ENCODE measurements around the gene CBLL2. TPM values are rescaled to one million over a fixed set of nuclear protein-coding genes. Genes with fewer than 3 reads are reported as not detected.
A peak's percentile ranks its signal among the peaks of the same experiment; 100 is the strongest.
"Not testable (repeated sequence)": the region's sequence is repeated elsewhere in the genome, so short reads cannot be mapped to it uniquely, and the experiment has no call there.

The CBLL2 gene
- total and polyA plus RNA-seq, 3 donors from 2014 or later, result 2.2 to 14.8 (median 4.3) TPM

GRCh38 chrX:22276781-22277180 is 4.1 kb downstream of the CBLL2 start:
- H3K27ac ChIP-seq, result no peak overlapping the region
- no peak for DNase-seq
- H3K36me3 ChIP-seq (ENCODE audit: low read depth, missing control alignments), result no peaks in the 10 kb centered on the region
- no peaks in the 10 kb centered on the region for H3K4me1 ChIP-seq
- no peak for TF ChIP-seq POLR2A (IDR thresholded peaks at IDR 0.05)
- no peak for TF ChIP-seq CTCF (IDR thresholded peaks at IDR 0.05)
- 86 to 94% methylated on average over 2 to 6 of the region's 6 CpGs for WGBS, 2 donors
- no peaks in the 10 kb centered on the region for H3K9me3 ChIP-seq
- H3K4me3 ChIP-seq, result no peak overlapping the region
- H3K27me3 ChIP-seq, result no peaks in the 10 kb centered on the region
- intact Hi-C loops (cut with DNase I; ENCODE audit: low total_unique reads), result no loop called here

DNA sequence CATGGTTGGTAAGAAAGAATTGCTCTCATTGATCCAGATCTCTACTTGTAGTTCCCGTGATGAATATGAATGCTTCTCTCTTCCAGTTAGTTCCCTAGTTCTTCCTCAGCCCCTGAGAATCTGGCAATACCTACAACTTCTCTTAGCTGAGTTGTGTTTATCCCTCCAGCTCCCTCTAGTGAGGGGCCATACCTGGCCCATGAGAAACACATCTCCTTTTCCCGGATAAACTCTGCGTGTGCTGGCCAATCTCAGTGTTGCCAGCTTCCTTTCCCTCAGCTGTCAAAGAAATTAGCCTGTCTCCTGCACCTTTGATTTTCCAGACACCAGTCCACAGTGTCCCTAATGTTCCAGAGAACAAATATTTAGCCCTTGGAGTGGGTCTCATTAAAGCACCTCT is 5.7 kb downstream of the CBLL2 start:
- Histone ChIP-seq H3K4me1 (no peaks in the 10 kb centered on the region), H3K27me3 (no peaks in the 10 kb centered on the region), H3K36me3 (ENCODE audit: low read depth, missing control alignments) (no peaks in the 10 kb centered on the region), H3K4me3 (no peak overlapping the region), H3K9me3 (no peaks in the 10 kb centered on the region), H3K27ac (no peak overlapping the region)
- TF ChIP-seq POLR2A (IDR thresholded peaks at IDR 0.05) (no peak), CTCF (IDR thresholded peaks at IDR 0.05) (no peak)
- intact Hi-C loops (cut with DNase I; ENCODE audit: low total_unique reads), result no loop called here
- no peak for DNase-seq
- WGBS, 2 donors, result 78 to 88% methylated on average over 3 of the region's 3 CpGs

DNA sequence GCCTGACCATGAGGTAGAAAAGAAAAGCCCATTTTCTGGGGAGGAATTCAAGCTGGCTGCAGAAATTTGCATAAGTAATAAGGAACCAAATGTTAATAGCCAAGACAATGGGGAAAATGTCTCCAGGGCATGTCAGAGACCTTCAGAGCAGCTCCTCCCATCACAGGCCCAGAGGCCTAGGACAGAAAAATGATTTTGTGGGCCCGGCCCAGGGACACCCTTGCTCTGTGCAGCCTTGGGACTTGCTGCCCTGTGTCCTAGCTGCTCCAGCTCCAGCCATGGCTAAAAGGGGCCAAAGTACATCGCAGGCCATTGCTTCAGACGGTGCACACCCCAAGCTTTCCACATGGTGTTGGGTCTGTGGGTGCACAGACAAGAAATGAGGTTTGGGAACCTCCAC is 16.5 kb downstream of the CBLL2 start:
- H3K4me3 ChIP-seq; H3K27ac ChIP-seq; DNase-seq; intact Hi-C loops (cut with DNase I; ENCODE audit: low total_unique reads); H3K9me3 ChIP-seq; H3K4me1 ChIP-seq; H3K36me3 ChIP-seq (ENCODE audit: low read depth, missing control alignments); H3K27me3 ChIP-seq: not testable (repeated sequence)
- 100% methylated on average over 3 of the region's 3 CpGs; no CpG with 5 or more reads in 1 of the 2 donors for WGBS, 2 donors

- no peak for DNase-seq
- TF ChIP-seq POLR2A (IDR thresholded peaks at IDR 0.05) (no peak), CTCF (IDR thresholded peaks at IDR 0.05) (no peak)
- WGBS, 2 donors, result 79 to 93% methylated on average over 2 of the region's 2 CpGs
- intact Hi-C loops (cut with DNase I; ENCODE audit: low total_unique reads), result no loop called here
- H3K27ac ChIP-seq, result no peak overlapping the region
- no peaks in the 10 kb centered on the region for H3K36me3 ChIP-seq (ENCODE audit: low read depth, missing control alignments)
- no peaks in the 10 kb centered on the region for H3K4me1 ChIP-seq
- H3K27me3 ChIP-seq, result no peaks in the 10 kb centered on the region
- no peaks in the 10 kb centered on the region for H3K9me3 ChIP-seq
- H3K4me3 ChIP-seq, result no peak overlapping the region
Observed at GRCh38 chrX:22296871-22297270, 24.2 kb downstream of the CBLL2 start.

GRCh38 chrX:22300130-22300529 is 27.4 kb downstream of the CBLL2 start:
- no peak overlapping the region for H3K27ac ChIP-seq
- 0 to 5% methylated on average over 2 of the region's 2 CpGs for WGBS, 2 donors
- H3K4me1 ChIP-seq, result no peaks in the 10 kb centered on the region
- no peaks in the 10 kb centered on the region for H3K36me3 ChIP-seq (ENCODE audit: low read depth, missing control alignments)
- TF ChIP-seq CTCF (IDR thresholded peaks at IDR 0.05) (no peak), POLR2A (IDR thresholded peaks at IDR 0.05) (no peak)
- no peaks in the 10 kb centered on the region for H3K27me3 ChIP-seq
- H3K4me3 ChIP-seq, result no peak overlapping the region
- intact Hi-C loops (cut with DNase I; ENCODE audit: low total_unique reads), result no loop called here
- peak; percentile 21 for DNase-seq
- no peaks in the 10 kb centered on the region for H3K9me3 ChIP-seq
